HFF-Myc (cell line): ENCODE measurements around the gene SPON1.

ENCODE experiments used
- DNase-seq: peaks from one replicate; pipeline ENCODE4 v3.0.0-alpha.2; 2011; ENCODE audit warnings: low read depth; ENCODE audit errors: extremely low read depth
- H3K4me3 ChIP-seq: replicated peaks from 2 replicates; pipeline ENCODE4 v1.5.1; 2011; ENCODE audit warnings: low read depth, mild to moderate bottlenecking, control low read depth, low read length
- CTCF ChIP-seq: IDR thresholded peaks from 2 replicates; pipeline ENCODE4 v1.5.1; 2012; ENCODE audit warnings: mild to moderate bottlenecking, low read depth, low read length, control low read depth; ENCODE audit errors: missing control alignments

SPON1 gene

GRCh38 chr11:14021738-14022137 is 59.2 kb downstream of the SPON1 start:
- DNase-seq, result no peak
- no peak for TF ChIP-seq CTCF
- H3K4me3 ChIP-seq, result no peak overlapping the region

DNA sequence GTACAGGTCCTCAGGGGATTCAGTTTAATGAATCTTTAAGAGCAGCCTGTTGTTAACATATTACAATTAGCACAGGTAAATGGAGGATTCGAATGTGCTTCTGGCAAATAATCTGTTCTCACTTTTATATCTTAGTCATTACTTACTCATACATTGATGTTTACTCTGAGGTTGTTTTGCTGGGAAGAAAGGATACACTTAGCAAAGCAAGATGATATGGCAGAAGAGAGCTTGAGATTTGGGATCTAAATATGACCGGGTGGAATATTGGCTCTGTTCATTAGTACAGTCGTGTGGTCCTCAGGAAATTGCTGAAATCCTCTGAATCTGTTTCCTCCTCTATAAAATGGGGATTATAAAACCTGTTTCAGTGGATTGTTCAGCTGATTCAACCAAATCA is 59.7 kb downstream of the SPON1 start:
- no peak for DNase-seq
- no peak for TF ChIP-seq CTCF

DNA sequence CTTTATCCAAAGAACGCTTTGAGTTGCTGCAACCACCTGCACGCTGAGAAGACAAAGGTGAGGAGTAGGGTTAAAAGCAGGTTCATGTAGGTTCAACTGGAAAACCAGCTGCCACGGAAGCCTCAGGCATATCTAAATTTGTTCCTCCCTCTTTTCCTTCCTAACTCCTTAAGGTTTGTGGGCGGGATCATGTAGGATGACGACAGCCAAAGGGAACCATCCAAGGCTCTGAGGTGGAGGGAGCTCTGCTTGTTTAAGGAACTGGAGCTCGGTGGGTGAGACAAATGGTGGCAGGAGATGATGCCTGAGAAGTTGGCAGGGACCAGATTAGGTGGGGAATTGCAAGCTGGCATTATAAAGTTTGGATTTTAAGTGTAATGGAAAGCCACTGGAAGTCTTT is 60.3 kb downstream of the SPON1 start:
- no peak overlapping the region for H3K4me3 ChIP-seq
- no peak for TF ChIP-seq CTCF
- DNase-seq, result no peak

More for the DNA sequence above, 59.7 kb downstream of the SPON1 start:
- H3K4me3 ChIP-seq, result no peak overlapping the region

GRCh38 chr11:14026961-14027360 is 64.4 kb downstream of the SPON1 start:
- H3K4me3 ChIP-seq, result no peak overlapping the region
- DNase-seq, result no peak
- TF ChIP-seq CTCF, result no peak

- H3K4me3 ChIP-seq, result no peak overlapping the region
- no peak for TF ChIP-seq CTCF
- no peak for DNase-seq
These were observed 65.0 kb downstream of the SPON1 start for GRCh38 chr11:14027525-14027924.

DNA sequence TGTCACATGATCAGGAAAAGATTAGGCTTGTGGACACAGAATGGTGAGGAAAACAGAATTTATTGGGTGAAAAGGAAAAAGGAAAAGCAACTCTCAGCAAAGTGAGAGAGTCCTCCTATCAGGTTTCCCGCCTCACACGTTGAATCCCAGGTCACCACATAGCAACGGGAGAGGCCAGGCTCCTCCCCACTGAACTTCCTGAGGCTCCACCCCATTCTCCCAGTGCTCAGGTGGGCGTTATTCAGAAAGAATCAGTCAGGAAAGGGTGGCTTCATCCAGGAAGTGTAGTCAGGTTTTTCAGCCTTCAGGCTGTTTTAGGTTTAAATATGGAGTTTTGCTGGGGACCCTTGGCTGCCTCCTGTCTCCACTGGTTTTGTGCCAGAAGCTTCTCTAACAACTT is 66.9 kb downstream of the SPON1 start:
- DNase-seq, result no peak
- TF ChIP-seq CTCF, result no peak

More for the DNA sequence above, 66.9 kb downstream of the SPON1 start:
- no peak overlapping the region for H3K4me3 ChIP-seq
